Body of pancreas (tissue), 4 donors: Measurements from ENCODE around the gene GALNT9.

ENCODE experiments used
- CTCF ChIP-seq, 7 experiments: fragments of 450-650 bp in 4 of 7; fragments of 200-600 bp in 3 of 7; sonication (generic) in 3 of 7; IDR thresholded peaks; one replicate each; pipeline ENCODE4 v1.5.1; 2016 to 2019; ENCODE audit warnings: antibody characterized with exemption in 7 of 7
- POLR2A ChIP-seq, 3 donors: fragments of 450-650 bp; IDR thresholded peaks; one replicate each; pipeline ENCODE4 v1.6.1; 2016; ENCODE audit warnings: antibody characterized with exemption in 3 of 3, mild to moderate bottlenecking in 2 of 3

GRCh38 chr12:132314516-132315233 is 14.7 kb downstream of the GALNT9 start:
- no peak for TF ChIP-seq POLR2A (IDR thresholded peaks at IDR 0.05)
- TF ChIP-seq CTCF (IDR thresholded peaks at IDR 0.05) = no peak
